Measurements from ENCODE around the gene SPATC1L.

Gene SPATC1L

DNA sequence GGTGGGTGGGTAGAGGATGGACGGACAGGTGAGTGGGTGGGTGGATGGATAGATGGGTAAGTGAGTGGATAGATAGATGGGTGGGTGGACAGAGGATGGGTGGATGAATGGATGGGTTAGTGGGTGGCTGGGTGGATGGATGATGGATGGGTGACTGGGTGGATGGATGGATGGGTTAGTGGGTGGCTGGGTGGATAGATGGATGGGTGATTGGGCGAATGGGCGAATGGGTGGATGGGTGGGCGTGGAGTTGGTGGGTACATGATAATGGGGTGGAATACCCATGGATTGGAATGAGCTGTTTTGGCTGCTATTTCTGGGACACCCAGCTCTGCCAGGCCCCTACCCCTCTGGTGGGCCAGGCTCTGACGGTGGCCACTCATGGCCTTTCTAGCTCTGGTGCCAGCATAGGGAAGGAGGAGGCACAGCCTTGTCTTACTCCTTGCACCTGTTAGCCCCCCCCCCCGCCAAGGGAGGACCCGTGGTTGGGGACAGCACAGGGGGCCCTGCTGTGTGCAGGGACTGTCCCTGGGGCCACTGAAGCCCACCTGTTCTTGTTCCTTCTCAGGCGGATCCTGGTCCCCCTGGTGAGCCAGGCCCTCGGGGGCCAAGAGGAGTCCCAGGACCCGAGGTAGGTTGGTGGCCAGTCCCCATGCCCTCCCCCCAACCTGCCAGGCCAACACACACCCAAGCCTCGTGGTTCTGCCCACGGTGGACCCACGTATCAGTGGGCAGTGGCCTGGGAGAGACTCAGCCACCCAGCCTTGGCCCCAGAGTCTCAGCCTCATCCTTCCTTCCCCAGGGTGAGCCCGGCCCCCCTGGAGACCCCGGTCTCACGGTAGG is 60.0 kb downstream of the SPATC1L start:
- H3K4me3 ChIP-seq (ENCODE audit: low read depth, low read length): no peak overlapping the region
- in situ Hi-C loops (cut with HindIII; ENCODE audit: low sequenced_read_pairs): no loop called here
- TF ChIP-seq, protein P1, sequence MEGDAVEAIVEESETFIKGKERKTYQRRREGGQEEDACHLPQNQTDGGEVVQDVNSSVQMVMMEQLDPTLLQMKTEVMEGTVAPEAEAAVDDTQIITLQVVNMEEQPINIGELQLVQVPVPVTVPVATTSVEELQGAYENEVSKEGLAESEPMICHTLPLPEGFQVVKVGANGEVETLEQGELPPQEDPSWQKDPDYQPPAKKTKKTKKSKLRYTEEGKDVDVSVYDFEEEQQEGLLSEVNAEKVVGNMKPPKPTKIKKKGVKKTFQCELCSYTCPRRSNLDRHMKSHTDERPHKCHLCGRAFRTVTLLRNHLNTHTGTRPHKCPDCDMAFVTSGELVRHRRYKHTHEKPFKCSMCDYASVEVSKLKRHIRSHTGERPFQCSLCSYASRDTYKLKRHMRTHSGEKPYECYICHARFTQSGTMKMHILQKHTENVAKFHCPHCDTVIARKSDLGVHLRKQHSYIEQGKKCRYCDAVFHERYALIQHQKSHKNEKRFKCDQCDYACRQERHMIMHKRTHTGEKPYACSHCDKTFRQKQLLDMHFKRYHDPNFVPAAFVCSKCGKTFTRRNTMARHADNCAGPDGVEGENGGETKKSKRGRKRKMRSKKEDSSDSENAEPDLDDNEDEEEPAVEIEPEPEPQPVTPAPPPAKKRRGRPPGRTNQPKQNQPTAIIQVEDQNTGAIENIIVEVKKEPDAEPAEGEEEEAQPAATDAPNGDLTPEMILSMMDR (IDR thresholded peaks at IDR 0.05; ENCODE audit: low read depth, low read length, missing control alignments): no peak
- no peak for DNase-seq (ENCODE audit: low read depth)

DNA sequence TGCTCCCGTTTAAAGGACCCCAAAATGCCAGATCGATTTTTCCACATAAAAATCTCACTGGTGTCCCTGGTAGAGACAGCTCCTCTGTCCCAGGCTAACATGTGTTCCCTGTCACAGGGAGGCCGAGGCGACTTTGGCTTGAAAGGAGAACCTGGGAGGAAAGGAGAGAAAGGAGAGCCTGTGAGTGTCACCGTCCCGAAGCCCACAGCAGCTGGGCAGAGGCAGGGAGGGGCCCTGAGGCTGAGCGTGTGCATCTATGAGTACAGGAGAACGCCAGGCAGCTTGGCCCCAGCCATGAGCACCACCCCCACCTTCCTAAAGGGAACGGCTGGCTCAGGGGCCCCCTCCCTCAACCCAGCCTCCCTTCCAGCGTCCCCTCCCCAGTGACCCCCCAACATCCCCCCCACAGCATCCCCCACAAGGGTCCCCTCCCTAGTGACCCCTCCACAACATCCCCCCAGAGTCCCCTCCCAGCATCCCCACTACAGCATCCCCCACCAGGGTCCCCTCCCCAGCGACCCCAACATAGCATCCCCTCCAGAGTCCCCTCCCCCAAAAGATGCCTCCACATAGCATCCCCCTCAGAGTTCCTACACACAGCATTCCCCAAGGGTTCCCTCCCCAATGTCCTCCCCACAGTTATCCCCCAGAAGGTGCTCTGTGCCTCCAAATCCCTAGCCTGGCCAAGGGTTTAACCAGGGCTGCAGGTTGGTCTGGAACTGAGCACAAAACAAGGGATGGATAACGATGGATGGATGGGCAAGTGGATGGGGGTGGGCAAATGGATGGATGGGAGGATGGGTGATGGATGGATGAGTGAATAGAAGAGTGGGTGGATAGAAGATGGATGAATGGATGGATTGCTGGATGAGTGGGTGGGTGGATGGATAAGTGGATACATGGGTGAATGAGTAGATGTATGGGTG is 61.2 kb downstream of the SPATC1L start:
- in situ Hi-C loops (cut with HindIII; ENCODE audit: low sequenced_read_pairs): no loop called here
- H3K4me3 ChIP-seq (ENCODE audit: low read depth, low read length): no peak overlapping the region
- TF ChIP-seq, protein P1 (IDR thresholded peaks at IDR 0.05; ENCODE audit: low read depth, low read length, missing control alignments): no peak
- DNase-seq (ENCODE audit: low read depth): no peak

DNA sequence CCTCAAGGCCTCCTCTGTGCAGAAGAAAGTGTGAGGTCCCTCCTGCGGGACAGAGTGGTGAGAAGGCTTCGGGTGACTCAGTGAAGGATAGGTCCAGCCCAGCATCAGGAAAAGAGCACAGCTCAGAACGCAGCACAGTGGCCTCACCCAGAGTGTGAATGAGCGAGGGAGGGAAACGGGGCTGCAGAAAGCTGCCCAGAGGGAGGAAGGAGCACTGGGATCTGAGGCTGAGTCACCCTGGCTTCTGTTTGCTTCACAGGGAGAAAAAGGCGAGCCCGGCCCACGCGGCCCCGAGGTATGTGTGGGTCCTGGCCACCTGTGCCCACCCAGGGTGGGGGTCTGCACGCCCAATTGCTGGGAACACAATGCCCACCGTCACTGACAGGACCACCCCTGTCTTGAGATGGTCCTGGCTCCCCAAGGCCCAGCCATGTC is 62.0 kb downstream of the SPATC1L start:
- TF ChIP-seq, protein P1 (IDR thresholded peaks at IDR 0.05; ENCODE audit: low read depth, low read length, missing control alignments): no peak
- no peak for DNase-seq (ENCODE audit: low read depth)
- in situ Hi-C loops (cut with HindIII; ENCODE audit: low sequenced_read_pairs): no loop called here
- H3K4me3 ChIP-seq (ENCODE audit: low read depth, low read length): no peak overlapping the region

DNA sequence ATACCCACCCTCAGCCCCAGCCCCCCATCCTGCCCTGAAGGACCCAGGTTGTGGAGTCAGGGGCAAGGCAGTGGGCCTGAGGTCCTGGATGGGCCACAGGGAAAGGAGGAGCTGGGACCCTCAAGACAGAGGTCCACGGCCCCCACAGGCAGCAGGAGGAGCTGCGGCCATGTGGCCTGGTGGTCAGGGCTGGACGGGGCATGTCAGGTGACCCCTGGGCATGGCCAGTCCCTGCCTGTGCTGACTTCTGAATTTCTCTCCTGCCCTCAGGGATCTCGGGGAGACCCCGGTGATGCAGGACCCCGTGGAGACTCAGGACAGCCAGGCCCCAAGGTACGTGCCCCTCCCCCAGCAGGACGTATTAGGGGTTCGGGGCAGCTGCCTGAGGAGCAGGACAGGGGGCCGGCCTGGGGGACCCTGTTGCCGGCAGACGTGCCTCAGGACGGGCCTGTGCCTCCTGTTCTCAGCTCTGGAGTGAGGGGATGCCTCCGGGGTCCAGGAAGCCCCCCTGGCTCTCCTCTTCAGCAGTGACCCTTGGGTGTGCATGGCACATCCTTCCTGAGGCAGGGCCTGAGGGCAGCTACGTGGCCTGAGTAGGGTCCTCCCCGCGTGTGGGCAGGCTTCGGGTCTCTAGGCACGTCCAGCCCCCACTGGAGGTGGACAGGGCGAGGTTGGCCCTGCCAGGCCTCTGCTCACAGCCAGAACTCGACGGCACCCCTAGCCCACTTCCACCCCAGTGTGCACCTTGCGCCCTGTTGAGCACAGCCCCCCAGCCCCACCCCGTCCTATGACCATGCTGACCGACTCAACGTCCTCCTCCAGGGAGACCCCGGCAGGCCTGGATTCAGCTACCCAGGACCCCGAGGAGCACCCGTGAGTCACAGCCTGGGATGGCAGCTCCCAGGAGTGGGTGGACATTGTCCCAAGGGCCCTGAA is 62.7 kb downstream of the SPATC1L start:
- no peak for DNase-seq (ENCODE audit: low read depth)
- in situ Hi-C loops (cut with HindIII; ENCODE audit: low sequenced_read_pairs): no loop called here
- no peak overlapping the region for H3K4me3 ChIP-seq (ENCODE audit: low read depth, low read length)
- TF ChIP-seq, protein P1 (IDR thresholded peaks at IDR 0.05; ENCODE audit: low read depth, low read length, missing control alignments): no peak

DNA sequence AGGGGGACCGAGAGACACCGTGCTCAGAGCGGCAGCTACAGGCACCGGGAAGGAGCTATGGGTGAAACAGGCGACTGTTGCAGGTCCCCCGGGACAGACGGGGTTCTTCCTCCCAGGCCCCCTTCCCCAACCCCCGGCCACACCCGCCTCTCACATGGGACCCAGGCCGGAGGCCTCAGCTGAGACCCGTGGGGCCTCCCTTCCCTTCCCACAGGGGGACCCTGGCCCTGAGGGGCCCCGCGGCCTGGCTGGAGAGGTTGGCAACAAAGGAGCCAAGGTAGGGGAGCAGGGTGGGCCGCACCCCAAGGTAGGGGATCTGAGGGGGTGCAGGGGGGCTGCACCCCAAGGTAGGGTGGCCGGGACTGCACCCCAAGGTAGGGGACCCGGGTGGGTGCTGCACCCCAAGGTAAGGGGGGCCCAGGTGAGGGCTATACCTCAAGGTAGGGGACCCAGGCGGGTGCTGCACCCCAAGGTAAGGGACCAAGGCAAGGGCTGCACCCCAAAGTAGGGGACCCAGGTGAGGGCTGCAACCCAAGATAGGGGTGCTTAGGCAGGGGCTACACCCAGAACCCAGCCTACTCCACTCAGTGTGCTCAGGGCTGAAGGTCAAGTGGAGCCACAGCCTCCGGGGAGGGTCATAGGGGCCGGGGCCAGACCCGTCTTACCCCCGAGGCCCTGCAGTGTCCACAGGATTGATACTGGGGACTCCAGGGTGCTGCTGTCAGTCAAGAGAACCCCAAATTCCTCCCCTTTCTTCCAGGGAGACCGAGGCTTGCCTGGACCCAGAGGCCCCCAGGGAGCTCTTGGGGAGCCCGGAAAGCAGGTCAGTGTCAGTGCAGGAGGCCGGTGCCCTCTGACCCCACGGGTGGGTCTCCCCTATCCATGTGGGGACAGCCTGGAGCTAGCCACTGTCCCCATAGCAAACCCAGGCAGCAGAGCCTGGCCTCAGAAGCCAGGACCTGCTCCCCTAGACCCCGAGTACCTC is 63.7 kb downstream of the SPATC1L start:
- no peak for DNase-seq (ENCODE audit: low read depth)
- in situ Hi-C loops (cut with HindIII; ENCODE audit: low sequenced_read_pairs): no loop called here
- TF ChIP-seq, protein P1 (IDR thresholded peaks at IDR 0.05; ENCODE audit: low read depth, low read length, missing control alignments): no peak
- H3K4me3 ChIP-seq (ENCODE audit: low read depth, low read length): no peak overlapping the region

Data from astrocyte of the cerebellum (primary cell).